Bronchial epithelial cell (primary cell): ENCODE data around the gene SPTBN4. TPM values are rescaled to one million over a fixed set of nuclear protein-coding genes. Genes with fewer than 3 reads are reported as not detected.

Source experiments
- DNase-seq: peaks from one replicate; pipeline ENCODE4 v3.0.0-alpha.2; 2010; ENCODE audit warnings: low read depth
- FAIRE-seq: peaks from 2 replicates; lab custom pipeline; 2011; peaks lifted over from hg19 to GRCh38; lab: Jason Lieb, UNC
- H3K27me3 ChIP-seq: 2 replicates; pipeline ENCODE4 v1.5.1; 2011; ENCODE audit warnings: low read length; ENCODE audit not compliant: control insufficient read depth, insufficient read depth
- H3K36me3 ChIP-seq: 2 replicates; pipeline ENCODE4 v1.5.1; 2011; ENCODE audit warnings: low read length; ENCODE audit not compliant: control insufficient read depth, insufficient read depth
- H3K4me3 ChIP-seq: 2 replicates; pipeline ENCODE4 v1.5.1; 2011; ENCODE audit warnings: mild to moderate bottlenecking, low read depth, low read length, control low read depth
- CTCF ChIP-seq: IDR thresholded peaks from 2 replicates; pipeline ENCODE4 v1.5.1; 2011; ENCODE audit warnings: mild to moderate bottlenecking, moderate library complexity, low read length, control low read depth, inconsistent platforms; ENCODE audit not compliant: insufficient read depth, severe bottlenecking
- total RNA-seq: library from RNA; depleted of rRNA; stranded (reverse); fragments of >200 nt; gene quantifications from 2 replicates; pipeline ENCODE4 v1.2.1, GENCODE V29; 2014

The SPTBN4 gene
- total RNA-seq, 1 donor from 2014 or later: 0.53 TPM

- no peak for DNase-seq
- Histone ChIP-seq H3K4me3 (no peak overlapping the region), H3K27me3 (no peaks in the 10 kb centered on the region), H3K36me3 (no peaks in the 10 kb centered on the region)
- FAIRE-seq: no peak
- TF ChIP-seq CTCF: no peak
Observed at GRCh38 chr19:40528078-40528477, 61.3 kb downstream of the SPTBN4 start.

GRCh38 chr19:40528533-40529092 lies 61.8 kb downstream of the SPTBN4 start:
- H3K36me3 ChIP-seq: no peaks in the 10 kb centered on the region
- FAIRE-seq: no peak
- no peak for TF ChIP-seq CTCF
- H3K4me3 ChIP-seq: no peak overlapping the region
- H3K27me3 ChIP-seq: no peaks in the 10 kb centered on the region
- no peak for DNase-seq

- Histone ChIP-seq H3K27me3 (no peaks in the 10 kb centered on the region), H3K36me3 (no peaks in the 10 kb centered on the region), H3K4me3 (peak overlapping the region; percentile 28)
- FAIRE-seq (no peak), DNase-seq (peak; percentile 64)
- TF ChIP-seq CTCF: peak; percentile 99
Observed at GRCh38 chr19:40529093-40529954, 62.5 kb downstream of the SPTBN4 start.

- DNase-seq: no peak
Observed at GRCh38 chr19:40530091-40530901, 63.5 kb downstream of the SPTBN4 start.

GRCh38 chr19:40533508-40533907 lies 66.7 kb downstream of the SPTBN4 start:
- H3K27me3 ChIP-seq: no peaks in the 10 kb centered on the region
- no peaks in the 10 kb centered on the region for H3K36me3 ChIP-seq
- no peak for DNase-seq
- no peak overlapping the region for H3K4me3 ChIP-seq
- no peak for FAIRE-seq
- TF ChIP-seq CTCF: peak; percentile 37

More at GRCh38 chr19:40530091-40530901, 63.5 kb downstream of the SPTBN4 start:
- peak; percentile 17 for TF ChIP-seq CTCF
- no peak overlapping the region for H3K4me3 ChIP-seq
- no peak for FAIRE-seq
- H3K36me3 ChIP-seq: no peaks in the 10 kb centered on the region
- no peaks in the 10 kb centered on the region for H3K27me3 ChIP-seq
